HepG2 (cell line): ENCODE measurements around the gene THOC7. TPM values are rescaled to one million over a fixed set of nuclear protein-coding genes. Genes with fewer than 3 reads are reported as not detected.
A peak's percentile ranks its signal among the peaks of the same experiment; 100 is the strongest.

ENCODE experiments used
- CEBPG ChIP-seq: IDR thresholded peaks from 2 replicates; pipeline ENCODE4 v1.6.1; 2016
- FOXJ3 ChIP-seq: sonication (generic); formaldehyde crosslinking; IDR thresholded peaks from 2 replicates; pipeline ENCODE4 v1.4.0; 2020; ENCODE audit warnings: missing genetic modification reagents, mild to moderate bottlenecking, borderline replicate concordance
- NCOA2 ChIP-seq: sonication (generic); formaldehyde crosslinking; IDR thresholded peaks from 2 replicates; pipeline ENCODE4 v1.8.0; 2022; ENCODE audit warnings: inconsistent platforms
- NFE2L2 ChIP-seq: fragments of 150-350 bp; IDR thresholded peaks from 2 replicates; pipeline ENCODE4 v1.6.1; 2014; ENCODE audit warnings: low read length
- NR2F6 ChIP-seq, 2 experiments: IDR thresholded peaks; 2 replicates each; pipeline ENCODE4 v1.6.1; 2016; ENCODE audit warnings: antibody characterized with exemption in 1 of 2, mild to moderate bottlenecking in 1 of 2
- POLR2A ChIP-seq, 2 experiments: IDR thresholded peaks; 2 replicates each; pipeline ENCODE4 v1.6.1; 2011; ENCODE audit warnings: low read depth in 2 of 2, low read length in 2 of 2, mild to moderate bottlenecking in 1 of 2, moderate library complexity in 1 of 2; ENCODE audit not compliant: insufficient read depth in 1 of 2
- RBM22 ChIP-seq: fragments of 200-400 bp; formaldehyde crosslinking; optimal IDR thresholded peaks from 2 replicates; pipeline ENCODE3; 2017; ENCODE audit warnings: mild to moderate bottlenecking, low read length, moderate library complexity
- SAP130 ChIP-seq: IDR thresholded peaks from 2 replicates; pipeline ENCODE4 v1.6.1; 2016; ENCODE audit warnings: low read depth
- SOX13 ChIP-seq, 3 experiments: fragments of 450-650 bp in 1 of 3; sonication (generic) in 1 of 3; formaldehyde crosslinking in 1 of 3; IDR thresholded peaks in 2 of 3; conservative IDR thresholded peaks in 1 of 3; 2 replicates each; pipeline versions ENCODE4 v1.5.0 to v1.6.1; 2016 to 2020; ENCODE audit warnings: antibody characterized with exemption in 1 of 3, mild to moderate bottlenecking in 1 of 3, missing compliant biosample characterization in 1 of 3, missing genetic modification reagents in 1 of 3, moderate library complexity in 1 of 3
- SRY ChIP-seq: sonication (generic); formaldehyde crosslinking; IDR thresholded peaks from 2 replicates; pipeline ENCODE4 v1.8.0; 2022; ENCODE audit warnings: mild to moderate bottlenecking, missing genetic modification reagents
- TBX3 ChIP-seq: fragments of 450-650 bp; IDR thresholded peaks from 2 replicates; pipeline ENCODE4 v1.6.1; 2017; ENCODE audit warnings: antibody characterized with exemption, mild to moderate bottlenecking, inconsistent platforms, borderline replicate concordance
- ZBTB7A ChIP-seq: sonication (generic); formaldehyde crosslinking; IDR thresholded peaks from 2 replicates; pipeline ENCODE4 v1.8.0; 2022; ENCODE audit warnings: mild to moderate bottlenecking, missing genetic modification reagents
- ZNF383 ChIP-seq: sonication (generic); formaldehyde crosslinking; IDR thresholded peaks from 2 replicates; pipeline ENCODE4 v1.4.0; 2020; ENCODE audit warnings: missing genetic modification reagents, mild to moderate bottlenecking, borderline replicate concordance
- ZNF7 ChIP-seq: IDR thresholded peaks from 2 replicates; pipeline ENCODE4 v1.6.1; 2016; ENCODE audit warnings: missing biosample characterization, missing genetic modification reagents
- polyA plus RNA-seq, 8 experiments: library from polyadenylated mRNA; depleted of rRNA in 3 of 8; stranded (reverse) in 7 of 8; unstranded in 1 of 8; fragments of >200 nt; fragmentation: Illumina TruSeq in 4 of 8; extraction: Trizol in 4 of 8; gene quantifications; 2 replicates each; pipeline versions ENCODE4 v1.2.1 to v1.2.3, GENCODE V29; 2011 to 2016; ENCODE audit warnings: low read depth in 4 of 8, missing spikeins in 1 of 8, mixed read lengths in 1 of 8; ENCODE audit not compliant: insufficient read depth in 1 of 8
- total RNA-seq, 5 experiments: library from RNA; depleted of rRNA; stranded (reverse); fragments of >200 nt; fragmentation: Illumina TruSeq; extraction: Trizol; gene quantifications; 2 replicates each; pipeline ENCODE4 v1.2.3, GENCODE V29; 2016; ENCODE audit warnings: low read depth in 1 of 5
- TF ChIP-seq, protein P1 (sequence below): sonication (generic); formaldehyde crosslinking; IDR thresholded peaks from 2 replicates; pipeline ENCODE4 v1.4.0; 2020; ENCODE audit warnings: mild to moderate bottlenecking, missing genetic modification reagents, borderline replicate concordance
- TF ChIP-seq, protein P2 (sequence below), 2 experiments: sonication (generic) in 1 of 2; formaldehyde crosslinking in 1 of 2; IDR thresholded peaks; 2 replicates each; pipeline versions ENCODE4 v1.5.1 to v1.6.1; 2011 to 2020; ENCODE audit warnings: borderline replicate concordance in 1 of 2, low read depth in 1 of 2, low read length in 1 of 2, mild to moderate bottlenecking in 1 of 2, missing genetic modification reagents in 1 of 2, moderate library complexity in 1 of 2
- TF ChIP-seq, protein P3 (sequence below): sonication (generic); formaldehyde crosslinking; IDR thresholded peaks from 2 replicates; pipeline ENCODE4 v1.4.0; 2020; ENCODE audit warnings: missing genetic modification reagents
- TF ChIP-seq, protein P4 (sequence below): sonication (generic); formaldehyde crosslinking; IDR thresholded peaks from 2 replicates; pipeline ENCODE4 v1.4.0; 2020; ENCODE audit warnings: missing genetic modification reagents

Gene THOC7
- total and polyA plus RNA-seq, 2 of the 13 experiments (the other 11 are each of a cell fraction or from before 2014, with no cell fraction given), result 32.8 to 63.5 TPM

DNA sequence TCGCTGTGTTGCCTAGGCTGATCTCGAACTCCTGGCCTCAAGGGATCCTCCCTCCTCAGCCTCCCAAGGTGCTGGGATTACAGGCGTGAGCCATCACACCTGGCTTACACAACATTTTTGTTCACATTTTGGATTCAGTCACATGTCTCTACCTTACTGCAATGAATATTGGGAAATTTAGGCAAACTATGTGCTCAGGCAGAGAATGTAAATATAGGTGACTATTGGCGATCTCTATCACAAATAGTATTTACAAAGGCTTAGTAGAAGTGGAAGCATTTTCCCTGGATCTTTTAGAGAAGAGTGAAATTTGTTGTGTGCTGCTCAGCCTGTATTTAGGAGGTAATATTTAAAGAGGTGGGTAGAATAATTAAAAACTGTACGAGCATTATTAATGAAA lies 27.9 kb upstream of the THOC7 start (continued):
- TF ChIP-seq, protein P1, sequence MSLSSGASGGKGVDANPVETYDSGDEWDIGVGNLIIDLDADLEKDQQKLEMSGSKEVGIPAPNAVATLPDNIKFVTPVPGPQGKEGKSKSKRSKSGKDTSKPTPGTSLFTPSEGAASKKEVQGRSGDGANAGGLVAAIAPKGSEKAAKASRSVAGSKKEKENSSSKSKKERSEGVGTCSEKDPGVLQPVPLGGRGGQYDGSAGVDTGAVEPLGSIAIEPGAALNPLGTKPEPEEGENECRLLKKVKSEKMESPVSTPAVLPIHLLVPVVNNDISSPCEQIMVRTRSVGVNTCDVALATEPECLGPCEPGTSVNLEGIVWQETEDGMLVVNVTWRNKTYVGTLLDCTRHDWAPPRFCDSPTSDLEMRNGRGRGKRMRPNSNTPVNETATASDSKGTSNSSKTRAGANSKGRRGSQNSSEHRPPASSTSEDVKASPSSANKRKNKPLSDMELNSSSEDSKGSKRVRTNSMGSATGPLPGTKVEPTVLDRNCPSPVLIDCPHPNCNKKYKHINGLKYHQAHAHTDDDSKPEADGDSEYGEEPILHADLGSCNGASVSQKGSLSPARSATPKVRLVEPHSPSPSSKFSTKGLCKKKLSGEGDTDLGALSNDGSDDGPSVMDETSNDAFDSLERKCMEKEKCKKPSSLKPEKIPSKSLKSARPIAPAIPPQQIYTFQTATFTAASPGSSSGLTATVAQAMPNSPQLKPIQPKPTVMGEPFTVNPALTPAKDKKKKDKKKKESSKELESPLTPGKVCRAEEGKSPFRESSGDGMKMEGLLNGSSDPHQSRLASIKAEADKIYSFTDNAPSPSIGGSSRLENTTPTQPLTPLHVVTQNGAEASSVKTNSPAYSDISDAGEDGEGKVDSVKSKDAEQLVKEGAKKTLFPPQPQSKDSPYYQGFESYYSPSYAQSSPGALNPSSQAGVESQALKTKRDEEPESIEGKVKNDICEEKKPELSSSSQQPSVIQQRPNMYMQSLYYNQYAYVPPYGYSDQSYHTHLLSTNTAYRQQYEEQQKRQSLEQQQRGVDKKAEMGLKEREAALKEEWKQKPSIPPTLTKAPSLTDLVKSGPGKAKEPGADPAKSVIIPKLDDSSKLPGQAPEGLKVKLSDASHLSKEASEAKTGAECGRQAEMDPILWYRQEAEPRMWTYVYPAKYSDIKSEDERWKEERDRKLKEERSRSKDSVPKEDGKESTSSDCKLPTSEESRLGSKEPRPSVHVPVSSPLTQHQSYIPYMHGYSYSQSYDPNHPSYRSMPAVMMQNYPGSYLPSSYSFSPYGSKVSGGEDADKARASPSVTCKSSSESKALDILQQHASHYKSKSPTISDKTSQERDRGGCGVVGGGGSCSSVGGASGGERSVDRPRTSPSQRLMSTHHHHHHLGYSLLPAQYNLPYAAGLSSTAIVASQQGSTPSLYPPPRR (CRISPR knock-in tag), result peak; percentile 59; the same call in 1 of the 2 replicates
- TF ChIP-seq, protein P2, sequence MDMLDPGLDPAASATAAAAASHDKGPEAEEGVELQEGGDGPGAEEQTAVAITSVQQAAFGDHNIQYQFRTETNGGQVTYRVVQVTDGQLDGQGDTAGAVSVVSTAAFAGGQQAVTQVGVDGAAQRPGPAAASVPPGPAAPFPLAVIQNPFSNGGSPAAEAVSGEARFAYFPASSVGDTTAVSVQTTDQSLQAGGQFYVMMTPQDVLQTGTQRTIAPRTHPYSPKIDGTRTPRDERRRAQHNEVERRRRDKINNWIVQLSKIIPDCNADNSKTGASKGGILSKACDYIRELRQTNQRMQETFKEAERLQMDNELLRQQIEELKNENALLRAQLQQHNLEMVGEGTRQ (IDR thresholded peaks at IDR 0.05; ENCODE audit: low read depth, low read length), result peak; percentile 29; the same call in 1 of the 2 replicates
- TF ChIP-seq, protein P2 (CRISPR knock-in tag; IDR thresholded peaks at IDR 0.05; ENCODE audit: borderline replicate concordance), result peak; percentile 28; the same call in 1 of the 2 replicates
- no peak for TF ChIP-seq RBM22
- TF ChIP-seq SRY (CRISPR knock-in tag), result no peak
- peak; percentile 27; the same call in 1 of the 2 replicates for TF ChIP-seq NR2F6 (IDR thresholded peaks at IDR 0.05)
- no peak for TF ChIP-seq NR2F6 (CRISPR knock-in tag; IDR thresholded peaks at IDR 0.05)
- no peak for TF ChIP-seq ZNF383 (CRISPR knock-in tag)
- TF ChIP-seq ZBTB7A (CRISPR knock-in tag), result no peak
- TF ChIP-seq SAP130 (CRISPR knock-in tag), result 0 out of 2 replicates have a peak, but pooled peaks have one; percentile 35
- TF ChIP-seq TBX3, result peak; percentile 43; the same call in 1 of the 2 replicates
- no peak for TF ChIP-seq SOX13 (IDR thresholded peaks at IDR 0.05)
- TF ChIP-seq SOX13 (CRISPR knock-in tag; conservative IDR thresholded peaks at IDR 0.05 in 1 of 2, IDR thresholded peaks at IDR 0.05 in 1 of 2), result peak in 1 of 2 experiments; percentile 10; a peak in 1 of 4 replicates
- peak; percentile 76 for TF ChIP-seq CEBPG (CRISPR knock-in tag)
- no peak for TF ChIP-seq POLR2A (IDR thresholded peaks at IDR 0.05; ENCODE audit: insufficient read depth in 1 of 2, low read depth in 2 of 2, low read length in 2 of 2)
- TF ChIP-seq, protein P3, sequence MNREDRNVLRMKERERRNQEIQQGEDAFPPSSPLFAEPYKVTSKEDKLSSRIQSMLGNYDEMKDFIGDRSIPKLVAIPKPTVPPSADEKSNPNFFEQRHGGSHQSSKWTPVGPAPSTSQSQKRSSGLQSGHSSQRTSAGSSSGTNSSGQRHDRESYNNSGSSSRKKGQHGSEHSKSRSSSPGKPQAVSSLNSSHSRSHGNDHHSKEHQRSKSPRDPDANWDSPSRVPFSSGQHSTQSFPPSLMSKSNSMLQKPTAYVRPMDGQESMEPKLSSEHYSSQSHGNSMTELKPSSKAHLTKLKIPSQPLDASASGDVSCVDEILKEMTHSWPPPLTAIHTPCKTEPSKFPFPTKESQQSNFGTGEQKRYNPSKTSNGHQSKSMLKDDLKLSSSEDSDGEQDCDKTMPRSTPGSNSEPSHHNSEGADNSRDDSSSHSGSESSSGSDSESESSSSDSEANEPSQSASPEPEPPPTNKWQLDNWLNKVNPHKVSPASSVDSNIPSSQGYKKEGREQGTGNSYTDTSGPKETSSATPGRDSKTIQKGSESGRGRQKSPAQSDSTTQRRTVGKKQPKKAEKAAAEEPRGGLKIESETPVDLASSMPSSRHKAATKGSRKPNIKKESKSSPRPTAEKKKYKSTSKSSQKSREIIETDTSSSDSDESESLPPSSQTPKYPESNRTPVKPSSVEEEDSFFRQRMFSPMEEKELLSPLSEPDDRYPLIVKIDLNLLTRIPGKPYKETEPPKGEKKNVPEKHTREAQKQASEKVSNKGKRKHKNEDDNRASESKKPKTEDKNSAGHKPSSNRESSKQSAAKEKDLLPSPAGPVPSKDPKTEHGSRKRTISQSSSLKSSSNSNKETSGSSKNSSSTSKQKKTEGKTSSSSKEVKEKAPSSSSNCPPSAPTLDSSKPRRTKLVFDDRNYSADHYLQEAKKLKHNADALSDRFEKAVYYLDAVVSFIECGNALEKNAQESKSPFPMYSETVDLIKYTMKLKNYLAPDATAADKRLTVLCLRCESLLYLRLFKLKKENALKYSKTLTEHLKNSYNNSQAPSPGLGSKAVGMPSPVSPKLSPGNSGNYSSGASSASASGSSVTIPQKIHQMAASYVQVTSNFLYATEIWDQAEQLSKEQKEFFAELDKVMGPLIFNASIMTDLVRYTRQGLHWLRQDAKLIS, result no peak
- TF ChIP-seq ZNF7, result no peak
- 0 out of 2 replicates have a peak, but pooled peaks have one; percentile 26 for TF ChIP-seq FOXJ3 (CRISPR knock-in tag)
- TF ChIP-seq, protein P4, sequence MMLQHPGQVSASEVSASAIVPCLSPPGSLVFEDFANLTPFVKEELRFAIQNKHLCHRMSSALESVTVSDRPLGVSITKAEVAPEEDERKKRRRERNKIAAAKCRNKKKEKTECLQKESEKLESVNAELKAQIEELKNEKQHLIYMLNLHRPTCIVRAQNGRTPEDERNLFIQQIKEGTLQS (CRISPR knock-in tag), result no peak
- TF ChIP-seq NFE2L2, result no peak
- TF ChIP-seq NCOA2 (CRISPR knock-in tag), result 0 out of 2 replicates have a peak, but pooled peaks have one; percentile 11
